ENCODE measurements around the gene PTPRU. TPM values are rescaled to one million over a fixed set of nuclear protein-coding genes. Genes with fewer than 3 reads are reported as not detected.
A peak's percentile ranks its signal among the peaks of the same experiment; 100 is the strongest.

The PTPRU gene
- total RNA-seq, 4 donors from 2014 or later, result 4.3 to 15.9 (median 7.5) TPM

GRCh38 chr1:29227511-29227910, 8.8 kb upstream of the PTPRU start:
- Histone ChIP-seq H3K27me3 (no peaks in the 10 kb centered on the region), H3K4me1 (peaks cover 0 to 22% (median 14%) of the 10 kb centered on the region in 3 donors), H3K27ac (no peak overlapping the region), H3K36me3 (peaks cover 0 to 31% (median 0%) of the 10 kb centered on the region in 3 donors), H3K4me3 (no peak overlapping the region), H3K9me3 (no peaks in the 10 kb centered on the region)
- 81 to 93% methylated on average over 5 of the region's 5 CpGs for WGBS, 2 donors
- intact Hi-C loops (cut with DNase I), result no loop called here
- no peak for DNase-seq
- no peak for TF ChIP-seq CTCF (IDR thresholded peaks at IDR 0.05)
- no peak for TF ChIP-seq POLR2A (IDR thresholded peaks at IDR 0.05)

GRCh38 chr1:29230204-29230552, 6.1 kb upstream of the PTPRU start:
- Histone ChIP-seq H3K36me3 (peaks cover 0 to 6% (median 0%) of the 10 kb centered on the region in 3 donors), H3K9me3 (no peaks in the 10 kb centered on the region), H3K4me3 (peak overlapping the region; percentile 65 to 84 (median 76)), H3K4me1 (peaks cover 0 to 22% (median 14%) of the 10 kb centered on the region in 3 donors), H3K27ac (peak overlapping the region; percentile 88), H3K27me3 (peaks cover 0 to 6% (median 0%) of the 10 kb centered on the region in 4 donors)
- 3 to 8% methylated on average over 4 of the region's 4 CpGs for WGBS, 2 donors
- intact Hi-C loops (cut with DNase I), result no loop called here
- DNase-seq, result no peak
- no peak for TF ChIP-seq POLR2A (IDR thresholded peaks at IDR 0.05)
- TF ChIP-seq CTCF (IDR thresholded peaks at IDR 0.05), result no peak

GRCh38 chr1:29230553-29231378, 5.6 kb upstream of the PTPRU start, which contains the start of gene MECR:
TSS of gene MECR (minus strand) at chr1:29230934. CDS start at chr1:29230906, 28 bp downstream.
- peak; percentile 49 for DNase-seq
- intact Hi-C loops (cut with DNase I), result no loop called here
- Histone ChIP-seq H3K36me3 (peaks cover 0 to under 1% (median 0%) of the 10 kb centered on the region in 3 donors), H3K4me3 (peak within 1 kb of the TSS; percentile 65 to 84 (median 76)), H3K4me1 (peaks cover 0 to 22% (median 14%) of the 10 kb centered on the region in 3 donors), H3K9me3 (no peaks in the 10 kb centered on the region), H3K27ac (peak within 1 kb of the TSS; percentile 88), H3K27me3 (peaks cover 0 to 6% (median 0%) of the 10 kb centered on the region in 4 donors)
- TF ChIP-seq CTCF (IDR thresholded peaks at IDR 0.05), result peak in 2 of 6 experiments; percentile 21 to 37
- peak in 2 of 4 donors; percentile 65 to 66 for TF ChIP-seq POLR2A (IDR thresholded peaks at IDR 0.05)
- 4 to 7% methylated on average over 11 to 25 of the region's 52 CpGs for WGBS, 2 donors

GRCh38 chr1:29232387-29232786, 3.9 kb upstream of the PTPRU start:
- H3K4me3 ChIP-seq, result no peak overlapping the region
- H3K27ac ChIP-seq, result no peak overlapping the region
- H3K9me3 ChIP-seq, result no peaks in the 10 kb centered on the region
- no peaks in the 10 kb centered on the region for H3K36me3 ChIP-seq
- peaks cover 6 to 35% (median 23%) of the 10 kb centered on the region in 3 donors for H3K4me1 ChIP-seq
- no peak for DNase-seq
- H3K27me3 ChIP-seq, result peaks cover 0 to 17% (median 0%) of the 10 kb centered on the region in 4 donors
- no peak for TF ChIP-seq CTCF (IDR thresholded peaks at IDR 0.05)
- no peak for TF ChIP-seq POLR2A (IDR thresholded peaks at IDR 0.05)
- intact Hi-C loops (cut with DNase I), result no loop called here
- WGBS, 2 donors, result 65 to 78% methylated on average over 3 of the region's 3 CpGs

GRCh38 chr1:29233693-29234092, 2.6 kb upstream of the PTPRU start:
- Histone ChIP-seq H3K36me3 (no peaks in the 10 kb centered on the region), H3K4me3 (no peak overlapping the region), H3K4me1 (peaks cover 14 to 47% (median 27%) of the 10 kb centered on the region in 3 donors), H3K9me3 (no peaks in the 10 kb centered on the region), H3K27me3 (peaks cover 0 to 29% (median 0%) of the 10 kb centered on the region in 4 donors), H3K27ac (no peak overlapping the region)
- WGBS, 2 donors, result 82 to 84% methylated on average over 4 of the region's 4 CpGs
- DNase-seq, result no peak
- intact Hi-C loops (cut with DNase I), result no loop called here
- no peak for TF ChIP-seq POLR2A (IDR thresholded peaks at IDR 0.05)
- no peak for TF ChIP-seq CTCF (IDR thresholded peaks at IDR 0.05)

Measured in esophagus squamous epithelium (tissue), 5 donors.